CD14-positive monocyte (primary cell): ENCODE results near the gene DEPDC1B. TPM values are rescaled to one million over a fixed set of nuclear protein-coding genes. Genes with fewer than 3 reads are reported as not detected.

ENCODE experiments used
- DNase-seq, 3 donors: peaks; one replicate each; pipeline ENCODE4 v3.0.0-alpha.2; 2011 to 2022
- H2AFZ ChIP-seq: 2 replicates; pipeline ENCODE4 v1.6.0; 2012; ENCODE audit warnings: mild to moderate bottlenecking, low read depth, low read length, inconsistent platforms; ENCODE audit not compliant: insufficient read depth, poor library complexity, severe bottlenecking
- H3K27ac ChIP-seq, 2 donors: 1 replicate in 1 of 2; 2 replicates in 1 of 2; pipeline ENCODE4 v1.5.1; 2012 to 2013; ENCODE audit warnings: low read length in 2 of 2, control low read depth in 1 of 2, inconsistent platforms in 1 of 2, low read depth in 1 of 2, mild to moderate bottlenecking in 1 of 2
- H3K27me3 ChIP-seq, 2 donors: one replicate each; pipeline versions ENCODE4 v1.6.0 to v1.6.1; 2011 to 2013; ENCODE audit warnings: low read length in 2 of 2; ENCODE audit not compliant: control insufficient read depth in 2 of 2, insufficient read depth in 2 of 2
- H3K36me3 ChIP-seq, 2 donors: replicated peaks in 1 of 2; 1 replicate in 1 of 2; 2 replicates in 1 of 2; pipeline versions ENCODE4 v1.5.1 to v1.6.1; 2012 to 2013; ENCODE audit warnings: low read length in 2 of 2, control low read depth in 1 of 2, inconsistent platforms in 1 of 2, mild to moderate bottlenecking in 1 of 2; ENCODE audit not compliant: insufficient read depth in 2 of 2, control insufficient read depth in 1 of 2
- H3K4me1 ChIP-seq, 2 donors: 1 replicate in 1 of 2; 2 replicates in 1 of 2; pipeline versions ENCODE4 v1.5.1 to v1.6.1; 2012 to 2013; ENCODE audit warnings: low read length in 2 of 2, control low read depth in 1 of 2, inconsistent platforms in 1 of 2, mild to moderate bottlenecking in 1 of 2, moderate library complexity in 1 of 2; ENCODE audit not compliant: insufficient read depth in 2 of 2, control insufficient read depth in 1 of 2
- H3K4me2 ChIP-seq: replicated peaks from 2 replicates; pipeline ENCODE3; 2012; ENCODE audit warnings: low read length, moderate library complexity, mild to moderate bottlenecking; ENCODE audit not compliant: poor library complexity, severe bottlenecking; ENCODE audit errors: extremely low read depth
- H3K4me3 ChIP-seq, 3 experiments: fragments of 200-600 bp in 1 of 3; sonication (generic) in 1 of 3; replicated peaks in 1 of 3; 1 replicate in 2 of 3; 2 replicates in 1 of 3; pipeline ENCODE4 v1.5.1; 2011 to 2013; ENCODE audit warnings: low read length in 3 of 3, mild to moderate bottlenecking in 3 of 3, control low read depth in 2 of 3, low read depth in 2 of 3, inconsistent platforms in 1 of 3, moderate library complexity in 1 of 3
- H3K79me2 ChIP-seq: 2 replicates; pipeline ENCODE4 v1.6.0; 2012; ENCODE audit warnings: mild to moderate bottlenecking, control low read depth, inconsistent platforms, low read length, moderate library complexity; ENCODE audit not compliant: insufficient read depth
- H3K9ac ChIP-seq: 2 replicates; pipeline ENCODE4 v1.6.0; 2017; ENCODE audit warnings: low read length, mild to moderate bottlenecking; ENCODE audit not compliant: insufficient read depth, poor library complexity, severe bottlenecking
- H3K9me3 ChIP-seq, 2 donors: replicated peaks in 1 of 2; 1 replicate in 1 of 2; 2 replicates in 1 of 2; pipeline versions ENCODE4 v1.5.1 to v1.6.1; 2012 to 2013; ENCODE audit warnings: low read length in 2 of 2, control low read depth in 1 of 2; ENCODE audit not compliant: control insufficient read depth in 1 of 2, insufficient read depth in 1 of 2
- H4K20me1 ChIP-seq: 2 replicates; pipeline ENCODE4 v1.6.0; 2012; ENCODE audit warnings: mild to moderate bottlenecking, low read length, control low read depth, moderate library complexity; ENCODE audit not compliant: insufficient read depth
- H3K27ac Mint-ChIP-seq, 7 donors: one replicate each; pipeline ENCODE4 v1.8.0; 2020; ENCODE audit warnings: mild to moderate bottlenecking in 7 of 7, mixed read lengths in 7 of 7, moderate library complexity in 6 of 7, inconsistent platforms in 2 of 7
- H3K27me3 Mint-ChIP-seq, 3 donors: one replicate each; pipeline ENCODE4 v1.8.0; 2021 to 2022; ENCODE audit warnings: low read depth in 3 of 3, mild to moderate bottlenecking in 3 of 3, mixed read lengths in 3 of 3, moderate library complexity in 3 of 3, inconsistent platforms in 1 of 3
- H3K36me3 Mint-ChIP-seq, 2 donors: one replicate each; pipeline ENCODE4 v1.8.0; 2020; ENCODE audit warnings: mixed read lengths in 2 of 2, inconsistent platforms in 1 of 2, mild to moderate bottlenecking in 1 of 2
- H3K4me1 Mint-ChIP-seq: one replicate; pipeline ENCODE4 v1.8.0; 2020; ENCODE audit warnings: mild to moderate bottlenecking, mixed read lengths
- H3K4me3 Mint-ChIP-seq, 2 donors: one replicate each; pipeline ENCODE4 v1.8.0; 2020; ENCODE audit warnings: mild to moderate bottlenecking in 2 of 2, mixed read lengths in 2 of 2, moderate library complexity in 1 of 2
- H3K9me3 Mint-ChIP-seq, 7 donors: one replicate each; pipeline ENCODE4 v1.8.0; 2020 to 2022; ENCODE audit warnings: mixed read lengths in 7 of 7, mild to moderate bottlenecking in 6 of 7, moderate library complexity in 6 of 7, inconsistent platforms in 2 of 7
- WGBS: methylation state at CpG from one replicate; pipeline ENCODE4 v1.1.5; 2013; ENCODE audit warnings: missing lambda C conversion rate; ENCODE audit not compliant: insufficient coverage; 5-methylcytosine and 5-hydroxymethylcytosine counted together
- intact Hi-C, 2 donors: fragments of 100-400 bp; cut with micrococcal nuclease; formaldehyde crosslinking; loops; one replicate each; pipeline versions ENCODE4 v1.15.0 to v1.15.1; 2023
- polyA plus RNA-seq, 3 donors: library from polyadenylated mRNA; depleted of rRNA in 1 of 3; unstranded in 2 of 3; stranded (reverse) in 1 of 3; fragments of 300-500 nt in 2 of 3; fragments of >200 nt in 1 of 3; fragmentation: Illumina TruSeq in 2 of 3; gene quantifications; 1 replicate in 2 of 3; 2 replicates in 1 of 3; pipeline ENCODE4 v1.2.3, GENCODE V29; 2012 to 2021
- TF ChIP-seq, protein P1 (sequence below): fragments of 200-600 bp; IDR thresholded peaks from one replicate; pipeline ENCODE4 v1.8.0; 2022; ENCODE audit warnings: antibody characterized with exemption, mild to moderate bottlenecking

Gene DEPDC1B
- polyA plus RNA-seq, 3 donors, result 0.11 to 0.56 (median 0.14) TPM

DNA sequence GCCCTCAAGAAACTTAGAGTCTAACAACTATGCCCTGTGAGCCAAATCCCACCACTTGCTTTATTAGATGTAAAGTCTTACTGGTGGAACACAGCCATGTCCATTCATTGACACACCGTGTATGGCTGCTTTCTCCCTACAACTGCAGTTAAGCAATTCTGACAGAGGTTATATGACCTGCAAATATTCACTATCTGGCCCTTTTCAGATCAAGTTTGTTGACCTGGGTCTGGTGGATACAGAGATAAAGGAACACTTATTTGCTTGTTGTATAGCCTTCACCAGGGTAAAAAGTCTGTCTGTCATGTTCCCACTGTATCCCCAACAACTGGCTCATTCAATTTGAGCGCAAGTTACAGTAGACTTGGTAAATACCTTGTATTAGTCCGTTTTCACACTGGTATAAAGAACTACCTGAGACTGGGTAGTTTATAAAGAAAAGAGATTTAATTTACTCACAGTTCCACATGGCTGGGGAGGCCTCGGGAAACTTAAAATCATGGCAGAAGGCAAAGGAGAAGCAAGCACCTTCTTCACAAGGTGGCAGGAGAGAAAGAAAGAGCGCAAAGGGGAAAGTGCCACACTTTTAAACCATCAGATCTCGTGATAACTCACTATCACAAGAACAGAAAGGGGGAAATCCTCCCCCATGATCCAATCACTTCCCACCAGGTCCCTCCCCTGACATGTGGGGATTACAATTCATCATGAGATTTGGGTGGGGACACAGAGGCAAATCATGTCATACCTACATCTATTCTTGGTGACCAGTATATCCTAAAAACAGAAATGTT is 27.9 kb downstream of the DEPDC1B start:
- no peak overlapping the region for H3K4me3 Mint-ChIP-seq
- H3K27ac Mint-ChIP-seq, result no peak overlapping the region
- Histone ChIP-seq H3K4me2 (no peak overlapping the region), H3K36me3 (no peaks in the 10 kb centered on the region), H2AFZ (no peak overlapping the region), H4K20me1 (no peaks in the 10 kb centered on the region), H3K27ac (peak overlapping the region in 1 of 2 donors; percentile 20), H3K9me3 (no peaks in the 10 kb centered on the region), H3K9ac (no peak overlapping the region), H3K79me2 (peaks cover 56% of the 10 kb centered on the region), H3K27me3 (no peaks in the 10 kb centered on the region), H3K4me1 (no peaks in the 10 kb centered on the region), H3K4me3 (no peak overlapping the region)
- no peaks in the 10 kb centered on the region for H3K4me1 Mint-ChIP-seq
- no peaks in the 10 kb centered on the region for H3K9me3 Mint-ChIP-seq
- intact Hi-C loops, result no loop called here
- no CpG with 5 or more reads among the region's 6 CpGs for WGBS
- TF ChIP-seq, protein P1, sequence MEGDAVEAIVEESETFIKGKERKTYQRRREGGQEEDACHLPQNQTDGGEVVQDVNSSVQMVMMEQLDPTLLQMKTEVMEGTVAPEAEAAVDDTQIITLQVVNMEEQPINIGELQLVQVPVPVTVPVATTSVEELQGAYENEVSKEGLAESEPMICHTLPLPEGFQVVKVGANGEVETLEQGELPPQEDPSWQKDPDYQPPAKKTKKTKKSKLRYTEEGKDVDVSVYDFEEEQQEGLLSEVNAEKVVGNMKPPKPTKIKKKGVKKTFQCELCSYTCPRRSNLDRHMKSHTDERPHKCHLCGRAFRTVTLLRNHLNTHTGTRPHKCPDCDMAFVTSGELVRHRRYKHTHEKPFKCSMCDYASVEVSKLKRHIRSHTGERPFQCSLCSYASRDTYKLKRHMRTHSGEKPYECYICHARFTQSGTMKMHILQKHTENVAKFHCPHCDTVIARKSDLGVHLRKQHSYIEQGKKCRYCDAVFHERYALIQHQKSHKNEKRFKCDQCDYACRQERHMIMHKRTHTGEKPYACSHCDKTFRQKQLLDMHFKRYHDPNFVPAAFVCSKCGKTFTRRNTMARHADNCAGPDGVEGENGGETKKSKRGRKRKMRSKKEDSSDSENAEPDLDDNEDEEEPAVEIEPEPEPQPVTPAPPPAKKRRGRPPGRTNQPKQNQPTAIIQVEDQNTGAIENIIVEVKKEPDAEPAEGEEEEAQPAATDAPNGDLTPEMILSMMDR, result no peak
- H3K27me3 Mint-ChIP-seq, result no peaks in the 10 kb centered on the region
- peaks cover 0 to 8% of the 10 kb centered on the region in 2 donors for H3K36me3 Mint-ChIP-seq
- no peak for DNase-seq

DNA sequence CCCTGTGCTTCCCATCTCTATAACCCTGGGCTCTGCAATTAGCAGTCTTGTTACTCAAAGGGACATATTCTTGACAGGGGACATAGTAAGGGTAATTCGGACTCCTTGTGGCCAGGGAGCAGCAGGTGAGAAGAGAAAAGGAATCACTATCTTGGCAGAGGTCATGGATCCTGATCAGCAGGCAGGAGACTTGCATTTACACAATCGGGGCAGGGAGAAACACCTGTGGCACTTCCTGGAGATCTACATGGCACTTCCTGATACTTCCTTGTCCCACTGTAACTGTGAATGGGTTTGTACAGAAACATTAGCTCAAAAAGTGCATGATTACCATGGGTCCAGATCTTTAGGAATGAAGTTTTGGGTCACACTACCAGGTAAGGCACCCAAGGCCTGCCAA is 29.2 kb downstream of the DEPDC1B start:
- no peak for DNase-seq
- Mint-ChIP-seq H3K36me3 (peaks cover 10 to 14% of the 10 kb centered on the region in 2 donors), H3K27me3 (no peaks in the 10 kb centered on the region), H3K9me3 (peaks cover 0 to 8% (median 5%) of the 10 kb centered on the region in 7 donors), H3K4me3 (no peak overlapping the region), H3K4me1 (no peaks in the 10 kb centered on the region), H3K27ac (peak overlapping the region in 2 of 7 donors; percentile 27 to 72)
- Histone ChIP-seq H3K27me3 (no peaks in the 10 kb centered on the region), H3K79me2 (peaks cover 44% of the 10 kb centered on the region), H4K20me1 (no peaks in the 10 kb centered on the region), H3K27ac (peak overlapping the region in 1 of 2 donors; percentile 10), H3K36me3 (peaks cover 0 to 5% of the 10 kb centered on the region in 2 donors), H3K9ac (no peak overlapping the region), H2AFZ (no peak overlapping the region), H3K9me3 (peaks cover 0 to 4% of the 10 kb centered on the region in 2 donors), H3K4me3 (no peak overlapping the region), H3K4me2 (no peak overlapping the region), H3K4me1 (no peaks in the 10 kb centered on the region)
- intact Hi-C loops, result no loop called here
- TF ChIP-seq, protein P1, result no peak
- 100% methylated on average over 1 of the region's 2 CpGs for WGBS
